ENCODE data around the gene EFCAB6.

- no peak for TF ChIP-seq EZH2 (IDR thresholded peaks at IDR 0.05; ENCODE audit: borderline replicate concordance, low read depth, low read length, severe bottlenecking)
- TF ChIP-seq, protein P1, sequence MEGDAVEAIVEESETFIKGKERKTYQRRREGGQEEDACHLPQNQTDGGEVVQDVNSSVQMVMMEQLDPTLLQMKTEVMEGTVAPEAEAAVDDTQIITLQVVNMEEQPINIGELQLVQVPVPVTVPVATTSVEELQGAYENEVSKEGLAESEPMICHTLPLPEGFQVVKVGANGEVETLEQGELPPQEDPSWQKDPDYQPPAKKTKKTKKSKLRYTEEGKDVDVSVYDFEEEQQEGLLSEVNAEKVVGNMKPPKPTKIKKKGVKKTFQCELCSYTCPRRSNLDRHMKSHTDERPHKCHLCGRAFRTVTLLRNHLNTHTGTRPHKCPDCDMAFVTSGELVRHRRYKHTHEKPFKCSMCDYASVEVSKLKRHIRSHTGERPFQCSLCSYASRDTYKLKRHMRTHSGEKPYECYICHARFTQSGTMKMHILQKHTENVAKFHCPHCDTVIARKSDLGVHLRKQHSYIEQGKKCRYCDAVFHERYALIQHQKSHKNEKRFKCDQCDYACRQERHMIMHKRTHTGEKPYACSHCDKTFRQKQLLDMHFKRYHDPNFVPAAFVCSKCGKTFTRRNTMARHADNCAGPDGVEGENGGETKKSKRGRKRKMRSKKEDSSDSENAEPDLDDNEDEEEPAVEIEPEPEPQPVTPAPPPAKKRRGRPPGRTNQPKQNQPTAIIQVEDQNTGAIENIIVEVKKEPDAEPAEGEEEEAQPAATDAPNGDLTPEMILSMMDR (IDR thresholded peaks at IDR 0.05; ENCODE audit: borderline replicate concordance, extremely low read depth, low read length, poor library complexity, severe bottlenecking), result no peak
These were observed 241.5 kb downstream of the EFCAB6 start for GRCh38 chr22:43570531-43571165.
